Renal cortical epithelial cell (primary cell): ENCODE data around the gene CYTH2. TPM values are rescaled to one million over a fixed set of nuclear protein-coding genes. Genes with fewer than 3 reads are reported as not detected.
A peak's percentile ranks its signal among the peaks of the same experiment; 100 is the strongest.

Experiments used
- DNase-seq: peaks from one replicate; pipeline ENCODE4 v3.0.0-alpha.2; 2011; ENCODE audit warnings: low read depth
- total RNA-seq: library from RNA; depleted of rRNA; stranded (reverse); fragments of >200 nt; gene quantifications from 2 replicates; pipeline ENCODE4 v1.2.3, GENCODE V29; 2014

CYTH2 gene
- total RNA-seq, 1 donor from 2014 or later, result 58.4 TPM

GRCh38 chr19:48495396-48495795 is 26.2 kb downstream of the CYTH2 start:
- DNase-seq, result no peak

GRCh38 chr19:48496959-48497727 is 28.0 kb downstream of the CYTH2 start:
- no peak for DNase-seq

- no peak for DNase-seq
Measured at GRCh38 chr19:48497728-48498594, 28.8 kb downstream of the CYTH2 start.

GRCh38 chr19:48498595-48499311 is 29.6 kb downstream of the CYTH2 start:
- DNase-seq, result no peak

GRCh38 chr19:48499316-48500090 is 30.3 kb downstream of the CYTH2 start:
- DNase-seq, result no peak

- DNase-seq, result no peak
Measured at GRCh38 chr19:48500830-48501493, 31.8 kb downstream of the CYTH2 start.

- DNase-seq, result peak; percentile 86
Measured at GRCh38 chr19:48501494-48502349, 32.6 kb downstream of the CYTH2 start.

GRCh38 chr19:48502350-48503018 is 33.3 kb downstream of the CYTH2 start:
- DNase-seq, result no peak

- DNase-seq, result peak; percentile 56
Measured at GRCh38 chr19:48506138-48506733, 37.1 kb downstream of the CYTH2 start.

- DNase-seq, result no peak
Measured at GRCh38 chr19:48507911-48508439, 38.8 kb downstream of the CYTH2 start.

- DNase-seq, result no peak
Measured at GRCh38 chr19:48508729-48509411, 39.7 kb downstream of the CYTH2 start.

- DNase-seq, result no peak
Measured at GRCh38 chr19:48509467-48510194, 40.5 kb downstream of the CYTH2 start.

- peak; percentile 31 for DNase-seq
Measured at GRCh38 chr19:48510421-48511268, 41.5 kb downstream of the CYTH2 start.

GRCh38 chr19:48511321-48511731 is 42.2 kb downstream of the CYTH2 start:
- no peak for DNase-seq

GRCh38 chr19:48511800-48512503 is 42.8 kb downstream of the CYTH2 start, which contains the start of gene LMTK3:
Gene LMTK3 (minus strand): TSS chr19:48511835. CDS start chr19:48511576, 259 bp downstream.
- no peak for DNase-seq
